Subcutaneous adipose tissue (tissue), 4 donors: ENCODE results near the gene OLFML1. TPM values are rescaled to one million over a fixed set of nuclear protein-coding genes. Genes with fewer than 3 reads are reported as not detected.

Experiments used
- total RNA-seq, 4 donors: library from RNA; depleted of rRNA; stranded (reverse); fragments of >200 nt; gene quantifications; one replicate each; pipeline ENCODE4 v1.1.0, GENCODE V29; 2016
- TF ChIP-seq, protein P1 (sequence below): fragments of 450-650 bp; IDR thresholded peaks from one replicate; pipeline ENCODE4 v1.5.1; 2016; ENCODE audit warnings: low read depth, mild to moderate bottlenecking, control low read depth, antibody characterized with exemption, moderate library complexity

The OLFML1 gene
- total RNA-seq, 4 donors from 2014 or later, result 4.1 to 8.8 (median 8.3) TPM

- TF ChIP-seq, protein P1, sequence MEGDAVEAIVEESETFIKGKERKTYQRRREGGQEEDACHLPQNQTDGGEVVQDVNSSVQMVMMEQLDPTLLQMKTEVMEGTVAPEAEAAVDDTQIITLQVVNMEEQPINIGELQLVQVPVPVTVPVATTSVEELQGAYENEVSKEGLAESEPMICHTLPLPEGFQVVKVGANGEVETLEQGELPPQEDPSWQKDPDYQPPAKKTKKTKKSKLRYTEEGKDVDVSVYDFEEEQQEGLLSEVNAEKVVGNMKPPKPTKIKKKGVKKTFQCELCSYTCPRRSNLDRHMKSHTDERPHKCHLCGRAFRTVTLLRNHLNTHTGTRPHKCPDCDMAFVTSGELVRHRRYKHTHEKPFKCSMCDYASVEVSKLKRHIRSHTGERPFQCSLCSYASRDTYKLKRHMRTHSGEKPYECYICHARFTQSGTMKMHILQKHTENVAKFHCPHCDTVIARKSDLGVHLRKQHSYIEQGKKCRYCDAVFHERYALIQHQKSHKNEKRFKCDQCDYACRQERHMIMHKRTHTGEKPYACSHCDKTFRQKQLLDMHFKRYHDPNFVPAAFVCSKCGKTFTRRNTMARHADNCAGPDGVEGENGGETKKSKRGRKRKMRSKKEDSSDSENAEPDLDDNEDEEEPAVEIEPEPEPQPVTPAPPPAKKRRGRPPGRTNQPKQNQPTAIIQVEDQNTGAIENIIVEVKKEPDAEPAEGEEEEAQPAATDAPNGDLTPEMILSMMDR, result no peak
Observed at GRCh38 chr11:7532405-7533145, 47.3 kb downstream of the OLFML1 start.

DNA sequence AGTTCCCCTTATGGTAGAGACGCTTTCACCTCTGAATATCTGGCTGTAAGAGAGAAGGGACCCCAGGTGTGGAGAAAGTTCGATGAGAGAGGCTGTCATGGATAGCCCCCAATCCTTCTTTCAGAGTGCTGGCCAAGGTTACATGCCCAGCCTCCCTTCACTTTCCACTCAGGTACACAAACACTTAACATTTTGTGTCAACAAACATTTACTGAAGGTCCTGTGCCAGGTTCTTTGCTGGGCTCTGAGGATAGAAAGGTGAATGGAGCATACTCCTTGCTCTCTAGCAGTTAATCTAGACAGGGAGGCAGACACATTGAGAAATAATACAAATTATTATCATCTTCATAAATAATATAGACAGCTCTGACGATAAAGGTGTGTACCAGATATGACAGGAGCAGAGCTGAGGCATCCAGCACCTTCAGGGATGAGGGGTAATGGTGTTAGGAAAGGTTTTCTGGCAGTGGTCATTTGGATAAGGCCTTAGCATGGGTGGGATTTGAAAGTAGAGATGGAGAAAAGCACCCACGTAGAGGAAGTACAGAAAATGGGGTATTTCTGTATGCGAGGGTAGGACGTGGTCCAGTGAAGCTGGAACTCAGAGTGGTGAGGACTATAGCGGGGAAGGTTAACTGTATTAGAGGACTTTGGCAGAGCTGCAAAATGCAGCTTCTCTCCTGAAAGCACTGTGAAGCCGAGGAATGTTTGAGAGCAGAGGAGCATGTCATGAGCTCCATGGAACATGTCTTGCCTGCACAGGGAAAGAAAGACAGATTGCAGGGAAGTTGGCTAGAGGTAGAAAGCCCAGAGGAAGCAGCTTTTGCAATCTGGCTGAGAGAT lies 48.1 kb downstream of the OLFML1 start:
- TF ChIP-seq, protein P1, result no peak

GRCh38 chr11:7534042-7534378 lies 48.7 kb downstream of the OLFML1 start:
- TF ChIP-seq, protein P1, result no peak

- TF ChIP-seq, protein P1, result no peak
Observed at GRCh38 chr11:7536100-7536499, 50.8 kb downstream of the OLFML1 start.

- TF ChIP-seq, protein P1, result no peak
Observed at GRCh38 chr11:7537265-7537664, 52.0 kb downstream of the OLFML1 start.

- TF ChIP-seq, protein P1, result no peak
Observed at GRCh38 chr11:7538031-7538430, 52.7 kb downstream of the OLFML1 start.
